Panc1 (cell line): Measurements from ENCODE around the gene THAP4.

Source experiments
- TCF7L2 ChIP-seq: IDR thresholded peaks from 2 replicates; pipeline ENCODE4 v1.6.1; 2011; ENCODE audit warnings: mild to moderate bottlenecking, low read depth, low read length, inconsistent platforms
- TF ChIP-seq, protein P1 (sequence below): fragments of 450-650 bp; IDR thresholded peaks from 2 replicates; pipeline ENCODE4 v1.5.1; 2017; ENCODE audit warnings: mild to moderate bottlenecking

- TF ChIP-seq, protein P1, sequence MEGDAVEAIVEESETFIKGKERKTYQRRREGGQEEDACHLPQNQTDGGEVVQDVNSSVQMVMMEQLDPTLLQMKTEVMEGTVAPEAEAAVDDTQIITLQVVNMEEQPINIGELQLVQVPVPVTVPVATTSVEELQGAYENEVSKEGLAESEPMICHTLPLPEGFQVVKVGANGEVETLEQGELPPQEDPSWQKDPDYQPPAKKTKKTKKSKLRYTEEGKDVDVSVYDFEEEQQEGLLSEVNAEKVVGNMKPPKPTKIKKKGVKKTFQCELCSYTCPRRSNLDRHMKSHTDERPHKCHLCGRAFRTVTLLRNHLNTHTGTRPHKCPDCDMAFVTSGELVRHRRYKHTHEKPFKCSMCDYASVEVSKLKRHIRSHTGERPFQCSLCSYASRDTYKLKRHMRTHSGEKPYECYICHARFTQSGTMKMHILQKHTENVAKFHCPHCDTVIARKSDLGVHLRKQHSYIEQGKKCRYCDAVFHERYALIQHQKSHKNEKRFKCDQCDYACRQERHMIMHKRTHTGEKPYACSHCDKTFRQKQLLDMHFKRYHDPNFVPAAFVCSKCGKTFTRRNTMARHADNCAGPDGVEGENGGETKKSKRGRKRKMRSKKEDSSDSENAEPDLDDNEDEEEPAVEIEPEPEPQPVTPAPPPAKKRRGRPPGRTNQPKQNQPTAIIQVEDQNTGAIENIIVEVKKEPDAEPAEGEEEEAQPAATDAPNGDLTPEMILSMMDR, result no peak
- TF ChIP-seq TCF7L2, result no peak
These were observed 25.9 kb downstream of the THAP4 start for GRCh38 chr2:241611062-241611461.
